Measurements from ENCODE around the gene ROR2. TPM values are rescaled to one million over a fixed set of nuclear protein-coding genes. Genes with fewer than 3 reads are reported as not detected.

ROR2 gene
- total RNA-seq, 1 donor from 2014 or later = 0.74 TPM

GRCh38 chr9:91835216-91835615 lies 114.8 kb downstream of the ROR2 start:
- peaks cover 8% of the 10 kb centered on the region for H3K4me1 ChIP-seq
- intact Hi-C loops (cut with micrococcal nuclease) = no loop called here

DNA sequence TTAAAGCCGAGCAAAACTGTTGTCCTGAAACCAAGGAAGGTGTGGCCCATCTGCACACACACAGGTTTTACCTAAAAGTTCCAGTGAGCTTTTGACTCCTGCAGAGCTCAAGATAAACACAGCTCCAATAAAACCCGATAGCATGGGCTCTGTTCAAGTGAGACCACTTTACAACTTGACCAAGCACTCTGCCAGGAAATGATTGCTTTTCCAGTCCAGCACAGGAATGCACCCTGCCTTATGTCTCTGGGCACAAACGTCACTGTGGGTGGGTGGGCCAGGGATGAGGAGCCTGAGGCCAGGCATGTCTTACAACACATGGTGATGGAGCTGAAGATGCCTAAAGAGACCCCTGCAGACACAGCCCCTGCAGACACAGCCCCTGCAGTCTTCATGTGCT lies 115.3 kb downstream of the ROR2 start:
- H3K36me3 ChIP-seq = no peaks in the 10 kb centered on the region
- H3K9me3 ChIP-seq (replicated peaks) = no peaks in the 10 kb centered on the region
- TF ChIP-seq, protein P1, sequence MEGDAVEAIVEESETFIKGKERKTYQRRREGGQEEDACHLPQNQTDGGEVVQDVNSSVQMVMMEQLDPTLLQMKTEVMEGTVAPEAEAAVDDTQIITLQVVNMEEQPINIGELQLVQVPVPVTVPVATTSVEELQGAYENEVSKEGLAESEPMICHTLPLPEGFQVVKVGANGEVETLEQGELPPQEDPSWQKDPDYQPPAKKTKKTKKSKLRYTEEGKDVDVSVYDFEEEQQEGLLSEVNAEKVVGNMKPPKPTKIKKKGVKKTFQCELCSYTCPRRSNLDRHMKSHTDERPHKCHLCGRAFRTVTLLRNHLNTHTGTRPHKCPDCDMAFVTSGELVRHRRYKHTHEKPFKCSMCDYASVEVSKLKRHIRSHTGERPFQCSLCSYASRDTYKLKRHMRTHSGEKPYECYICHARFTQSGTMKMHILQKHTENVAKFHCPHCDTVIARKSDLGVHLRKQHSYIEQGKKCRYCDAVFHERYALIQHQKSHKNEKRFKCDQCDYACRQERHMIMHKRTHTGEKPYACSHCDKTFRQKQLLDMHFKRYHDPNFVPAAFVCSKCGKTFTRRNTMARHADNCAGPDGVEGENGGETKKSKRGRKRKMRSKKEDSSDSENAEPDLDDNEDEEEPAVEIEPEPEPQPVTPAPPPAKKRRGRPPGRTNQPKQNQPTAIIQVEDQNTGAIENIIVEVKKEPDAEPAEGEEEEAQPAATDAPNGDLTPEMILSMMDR (IDR thresholded peaks at IDR 0.05; ENCODE audit: borderline replicate concordance) = no peak
- H3K27me3 ChIP-seq (ENCODE audit: low read depth) = peaks cover 23% of the 10 kb centered on the region
- H3K4me1 ChIP-seq = peaks cover 8% of the 10 kb centered on the region
- DNase-seq = no peak
- intact Hi-C loops (cut with micrococcal nuclease) = no loop called here
- no peak overlapping the region for H3K4me3 ChIP-seq
- H3K27ac ChIP-seq (replicated peaks) = no peak overlapping the region

More at GRCh38 chr9:91835216-91835615, 114.8 kb downstream of the ROR2 start:
- TF ChIP-seq, protein P1 (IDR thresholded peaks at IDR 0.05; ENCODE audit: borderline replicate concordance) = no peak
- no peak overlapping the region for H3K27ac ChIP-seq (replicated peaks)
- no peaks in the 10 kb centered on the region for H3K36me3 ChIP-seq
- H3K4me3 ChIP-seq = no peak overlapping the region
- H3K27me3 ChIP-seq (ENCODE audit: low read depth) = peaks cover 23% of the 10 kb centered on the region
- no peak for DNase-seq
- H3K9me3 ChIP-seq (replicated peaks) = no peaks in the 10 kb centered on the region

GRCh38 chr9:91833878-91834255 lies 116.2 kb downstream of the ROR2 start:
- Histone ChIP-seq H3K36me3 (no peaks in the 10 kb centered on the region), H3K4me3 (no peak overlapping the region), H3K9me3 (replicated peaks) (no peaks in the 10 kb centered on the region), H3K27ac (replicated peaks) (no peak overlapping the region), H3K4me1 (peaks cover 8% of the 10 kb centered on the region), H3K27me3 (ENCODE audit: low read depth) (peaks cover 26% of the 10 kb centered on the region)
- no peak for DNase-seq
- TF ChIP-seq, protein P1 (IDR thresholded peaks at IDR 0.05; ENCODE audit: borderline replicate concordance) = no peak
- intact Hi-C loops (cut with micrococcal nuclease) = no loop called here

GRCh38 chr9:91833096-91833877 lies 116.7 kb downstream of the ROR2 start:
- intact Hi-C loops (cut with micrococcal nuclease) = no loop called here
- Histone ChIP-seq H3K4me3 (no peak overlapping the region), H3K27ac (replicated peaks) (no peak overlapping the region), H3K9me3 (replicated peaks) (no peaks in the 10 kb centered on the region), H3K4me1 (peaks cover 5% of the 10 kb centered on the region), H3K27me3 (ENCODE audit: low read depth) (peaks cover 26% of the 10 kb centered on the region), H3K36me3 (no peaks in the 10 kb centered on the region)
- TF ChIP-seq, protein P1 (IDR thresholded peaks at IDR 0.05; ENCODE audit: borderline replicate concordance) = no peak
- DNase-seq = no peak

- H3K36me3 ChIP-seq = no peaks in the 10 kb centered on the region
- TF ChIP-seq, protein P1 (IDR thresholded peaks at IDR 0.05; ENCODE audit: borderline replicate concordance) = no peak
- H3K27ac ChIP-seq (replicated peaks) = no peak overlapping the region
- DNase-seq = no peak
- no peak overlapping the region for H3K4me3 ChIP-seq
- intact Hi-C loops (cut with micrococcal nuclease) = no loop called here
- no peaks in the 10 kb centered on the region for H3K9me3 ChIP-seq (replicated peaks)
- peaks cover 24% of the 10 kb centered on the region for H3K27me3 ChIP-seq (ENCODE audit: low read depth)
- no peaks in the 10 kb centered on the region for H3K4me1 ChIP-seq
Measured at GRCh38 chr9:91832322-91832721, 117.7 kb downstream of the ROR2 start.

All from left ventricle myocardium inferior (tissue), 1 donor.